K562 (cell line): ENCODE results near the gene ATP6V1F. TPM values are rescaled to one million over a fixed set of nuclear protein-coding genes. Genes with fewer than 3 reads are reported as not detected.

Source experiments
- ATAC-seq: fragments of 200-7000 bp; cut with Tn5 transposase; 3 replicates; pipeline ENCODE4 v1.9.1; 2020; ENCODE audit warnings: moderate library complexity
- BruUV-seq: library from RNA; stranded (reverse); fragments of 400-500 nt; replicated peaks from 2 replicates; lab custom pipeline; 2021; lab: Mats Ljungman, UMichigan
- CTCF ChIA-PET: fragments of 300-600 bp; formaldehyde crosslinking; extraction: SDS; loops from one replicate; lab custom pipeline; 2021; ENCODE audit warnings: low intra/inter-chr PET ratio; lab: Yijun Ruan, JAX
- POLR2A ChIA-PET: fragments of 300-600, 350-650 bp; sonication (Branson Sonifier 250); formaldehyde crosslinking; extraction: SDS; loops from one replicate; lab custom pipeline; 2021; ENCODE audit warnings: antibody characterized with exemption, inconsistent platforms; lab: Yijun Ruan, JAX
- DNase-seq, 4 experiments: peaks; one replicate each; pipeline versions ENCODE4 v3.0.0 to v3.0.0-alpha.2; 2011 to 2018; ENCODE audit warnings: low spot score in 3 of 4, mixed read lengths in 3 of 4; ENCODE audit errors: extremely low read depth in 1 of 4
- FAIRE-seq: peaks from 2 replicates; lab custom pipeline; 2011; peaks lifted over from hg19 to GRCh38; lab: Jason Lieb, UNC
- H2AFZ ChIP-seq: 2 replicates; pipeline ENCODE4 v1.6.0; 2011; ENCODE audit warnings: low read depth, low read length, control low read depth, inconsistent platforms
- H3K27ac ChIP-seq: fragments of 200-600 bp; 3 replicates; pipeline ENCODE4 v1.8.0; 2011; ENCODE audit warnings: low read depth, mild to moderate bottlenecking, control low read depth, inconsistent platforms, low read length, moderate library complexity, mixed read lengths; ENCODE audit errors: extremely low read depth
- H3K27me3 ChIP-seq, 2 experiments: fragments of 300-600 bp in 1 of 2; 2 replicates in 1 of 2; 3 replicates in 1 of 2; pipeline versions ENCODE4 v1.6.0 to v1.8.0; 2011; ENCODE audit warnings: inconsistent platforms in 2 of 2, low read length in 2 of 2, mild to moderate bottlenecking in 1 of 2, mixed read lengths in 1 of 2, moderate library complexity in 1 of 2; ENCODE audit not compliant: control insufficient read depth in 2 of 2, insufficient read depth in 2 of 2
- H3K36me3 ChIP-seq: fragments of 300-600 bp; 3 replicates; pipeline ENCODE4 v1.8.0; 2011; ENCODE audit warnings: mild to moderate bottlenecking, low read length, inconsistent platforms; ENCODE audit not compliant: control insufficient read depth, insufficient read depth
- H3K4me1 ChIP-seq, 2 experiments: fragments of 200-600 bp in 1 of 2; replicated peaks in 1 of 2; 2 replicates in 1 of 2; 3 replicates in 1 of 2; pipeline versions ENCODE4 v1.5.1 to v1.8.0; 2011; ENCODE audit warnings: inconsistent platforms in 2 of 2, low read length in 2 of 2, mild to moderate bottlenecking in 1 of 2, mixed read lengths in 1 of 2, moderate library complexity in 1 of 2; ENCODE audit not compliant: control insufficient read depth in 2 of 2, insufficient read depth in 2 of 2
- H3K4me2 ChIP-seq: 2 replicates; pipeline ENCODE4 v1.6.1; 2011; ENCODE audit warnings: low read length, control low read depth, inconsistent platforms, mixed read lengths; ENCODE audit not compliant: insufficient read depth
- H3K4me3 ChIP-seq: fragments of 200-600 bp; sonication (generic), shearing (Covaris generic); 2 replicates; pipeline ENCODE4 v1.5.1; 2016; ENCODE audit warnings: control low read depth, inconsistent platforms
- H3K79me2 ChIP-seq: fragments of 200-600 bp; 3 replicates; pipeline ENCODE4 v1.8.0; 2011; ENCODE audit warnings: low read length, inconsistent platforms; ENCODE audit not compliant: control insufficient read depth, insufficient read depth
- H3K9ac ChIP-seq, 2 experiments: 2 replicates each; pipeline versions ENCODE4 v1.6.0 to v1.6.1; 2011; ENCODE audit warnings: low read depth in 2 of 2, low read length in 2 of 2, control low read depth in 1 of 2, inconsistent platforms in 1 of 2, mild to moderate bottlenecking in 1 of 2, mixed read lengths in 1 of 2; ENCODE audit not compliant: insufficient read depth in 1 of 2
- H3K9me1 ChIP-seq: one replicate; pipeline ENCODE4 v1.6.0; 2011; ENCODE audit warnings: inconsistent platforms, mild to moderate bottlenecking, low read length, moderate library complexity; ENCODE audit not compliant: control insufficient read depth, insufficient read depth
- H3K9me3 ChIP-seq: replicated peaks from 2 replicates; pipeline ENCODE4 v1.5.1; 2011; ENCODE audit warnings: low read depth, low read length, inconsistent platforms; ENCODE audit not compliant: control insufficient read depth, insufficient read depth
- H4K20me1 ChIP-seq: replicated peaks from 2 replicates; pipeline ENCODE4 v1.6.1; 2011; ENCODE audit warnings: low read length, inconsistent platforms, mixed read lengths; ENCODE audit not compliant: control insufficient read depth, insufficient read depth
- MTA1 ChIP-seq: fragments of 450-650 bp; IDR thresholded peaks from 2 replicates; pipeline ENCODE4 v1.6.1; 2017; ENCODE audit warnings: borderline replicate concordance
- POLR2AphosphoS5 ChIP-seq: IDR thresholded peaks from 2 replicates; pipeline ENCODE4 v1.6.1; 2011; ENCODE audit warnings: mild to moderate bottlenecking, low read depth, low read length, moderate library complexity; ENCODE audit not compliant: control insufficient read depth, insufficient read depth
- RBFOX2 ChIP-seq: fragments of 200-400 bp; formaldehyde crosslinking; IDR thresholded peaks from 2 replicates; pipeline ENCODE4 v1.6.1; 2017; ENCODE audit warnings: low read depth, mild to moderate bottlenecking, low read length, moderate library complexity
- RFX5 ChIP-seq: IDR thresholded peaks from 2 replicates; pipeline ENCODE4 v1.6.1; 2011; ENCODE audit warnings: low read depth, mild to moderate bottlenecking, improper control_type of control experiment, low read length
- SMARCC2 ChIP-seq: fragments of 450-650 bp; IDR thresholded peaks from 2 replicates; pipeline ENCODE4 v1.6.1; 2017; ENCODE audit warnings: antibody characterized with exemption, moderate library complexity, mild to moderate bottlenecking, low read depth
- WGBS: fragments of 100-300 bp; shearing (Covaris generic); methylation state at CpG from one replicate; pipeline ENCODE4 v1.1.6; 2016; ENCODE audit warnings: low coverage, mixed read lengths; ENCODE audit not compliant: insufficient coverage; ENCODE audit errors: missing lambda C conversion rate; 5-methylcytosine and 5-hydroxymethylcytosine counted together
- in situ Hi-C: fragments of 300-500 bp; cut with MboI; formaldehyde crosslinking; loops from 4 replicates; pipeline ENCODE4 v1.15.0; 2018; ENCODE audit warnings: inconsistent platforms, mixed read lengths
- intact Hi-C: fragments of 100-400 bp; cut with micrococcal nuclease; formaldehyde crosslinking; loops from 2 replicates; pipeline ENCODE4 v1.14.2; 2022
- polyA plus RNA-seq, 8 experiments: library from polyadenylated mRNA; depleted of rRNA in 4 of 8; stranded (reverse) in 5 of 8; unstranded in 3 of 8; fragments of >200 nt; fragmentation: Nextera tagmentation in 2 of 8; fragmentation: Illumina TruSeq in 1 of 8; extraction: Ambion mirVana in 2 of 8; extraction: Trizol in 1 of 8; gene quantifications; 2 replicates each; pipeline versions ENCODE4 v1.2.1 to v1.2.3, GENCODE V29; 2011 to 2014; ENCODE audit warnings: inconsistent platforms in 1 of 8, missing spikeins in 1 of 8
- total RNA-seq, 7 experiments: library from RNA; depleted of rRNA in 6 of 7; stranded (reverse); fragments of >200 nt in 6 of 7; fragmentation: Illumina TruSeq in 2 of 7; extraction: Trizol in 2 of 7; gene quantifications; 2 replicates each; pipeline versions ENCODE4 v1.2.1 to v1.2.3, GENCODE V29; 2011 to 2021; ENCODE audit warnings: low replicate concordance in 1 of 7
- TF ChIP-seq, protein P1 (sequence below): sonication (generic); formaldehyde crosslinking; IDR thresholded peaks from 2 replicates; pipeline ENCODE4 v1.8.0; 2022; ENCODE audit warnings: missing genetic modification reagents, mild to moderate bottlenecking, moderate library complexity, borderline replicate concordance

ATP6V1F gene
- total and polyA plus RNA-seq, 9 of the 15 experiments (the other 6 are each of a cell fraction or from before 2014, with no cell fraction given), result 206 to 1,123 (median 542) TPM

DNA sequence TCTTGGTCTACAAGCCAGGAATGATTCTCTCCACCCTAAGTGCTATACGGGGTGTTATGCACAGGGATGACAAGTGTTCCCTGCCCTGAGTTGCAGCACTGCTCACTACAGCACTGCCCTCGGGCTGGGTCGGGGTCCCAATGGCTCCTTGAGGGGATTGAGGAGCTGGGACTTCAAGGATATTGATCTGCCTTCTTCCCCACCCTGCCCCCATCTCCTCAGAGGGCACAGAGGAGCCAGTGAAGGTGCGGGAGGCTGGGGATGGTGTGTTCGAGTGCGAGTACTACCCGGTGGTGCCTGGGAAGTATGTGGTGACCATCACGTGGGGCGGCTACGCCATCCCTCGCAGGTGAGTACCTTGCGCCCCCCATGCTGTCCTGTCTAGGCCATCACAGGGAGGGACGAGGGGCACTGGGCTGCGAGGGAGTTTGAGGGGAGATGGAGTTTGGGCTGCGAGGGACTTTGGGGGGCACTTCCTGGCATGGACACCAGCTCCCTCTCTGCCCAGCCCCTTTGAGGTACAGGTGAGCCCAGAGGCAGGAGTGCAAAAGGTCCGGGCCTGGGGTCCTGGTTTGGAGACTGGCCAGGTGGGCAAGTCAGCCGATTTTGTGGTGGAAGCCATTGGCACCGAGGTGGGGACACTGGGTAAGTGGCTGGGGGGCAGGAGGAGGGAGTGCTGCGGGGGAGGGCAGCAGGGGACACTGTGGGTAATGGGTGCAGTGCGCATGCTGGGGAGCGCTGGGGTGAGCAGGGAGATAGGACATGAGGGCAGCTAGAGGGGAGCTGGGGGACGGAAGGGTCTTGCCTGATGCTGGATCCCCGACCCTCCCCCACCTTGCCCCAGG lies 22.1 kb upstream of the ATP6V1F start:
- no peak for ATAC-seq
- in situ Hi-C loops, result no loop called here
- H3K9me1 ChIP-seq, result peaks cover 10% of the 10 kb centered on the region
- ChIA-PET POLR2A (interaction anchor here (0.5 to 4.0 kb wide), 7 partner anchors 8 to 145 kb away, joined by 3 to 31 read pairs (median 3); no protein-coding TSS in a partner anchor), CTCF (interaction anchor here (1.1 kb wide), 1 partner anchor 40 kb away, joined by 8 read pairs; no protein-coding TSS in a partner anchor)
- TSS peak; percentile 16 for BruUV-seq
- H3K27me3 ChIP-seq, result no peaks in the 10 kb centered on the region
- no peaks in the 10 kb centered on the region for H3K79me2 ChIP-seq
- H3K9me3 ChIP-seq, result no peaks in the 10 kb centered on the region
- TF ChIP-seq POLR2AphosphoS5 (peak; percentile 7; the same call in 1 of the 2 replicates), SMARCC2 (no peak), MTA1 (no peak), RBFOX2 (peak; percentile 67), RFX5 (no peak)
- TF ChIP-seq, protein P1, sequence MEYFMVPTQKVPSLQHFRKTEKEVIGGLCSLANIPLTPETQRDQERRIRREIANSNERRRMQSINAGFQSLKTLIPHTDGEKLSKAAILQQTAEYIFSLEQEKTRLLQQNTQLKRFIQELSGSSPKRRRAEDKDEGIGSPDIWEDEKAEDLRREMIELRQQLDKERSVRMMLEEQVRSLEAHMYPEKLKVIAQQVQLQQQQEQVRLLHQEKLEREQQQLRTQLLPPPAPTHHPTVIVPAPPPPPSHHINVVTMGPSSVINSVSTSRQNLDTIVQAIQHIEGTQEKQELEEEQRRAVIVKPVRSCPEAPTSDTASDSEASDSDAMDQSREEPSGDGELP (CRISPR knock-in tag), result 0 out of 2 replicates have a peak, but pooled peaks have one; percentile 7
- no peak overlapping the region for H3K27ac ChIP-seq
- no peak overlapping the region for H3K4me2 ChIP-seq
- peaks cover 100% of the 10 kb centered on the region; the same call in 2 of the 3 replicates for H3K36me3 ChIP-seq
- DNase-seq, result no peak
- intact Hi-C loops, result no loop called here
- WGBS, result 93% methylated on average over 18 of the region's 23 CpGs
- H3K9ac ChIP-seq, result peak overlapping the region in 1 of 2 experiments; percentile 8; a peak in 1 of 4 replicates
- no peak for FAIRE-seq
- H3K4me1 ChIP-seq, result peaks cover 0 to 56% of the 10 kb centered on the region in 2 experiments; a peak in 2 of 5 replicates
- H2AFZ ChIP-seq, result no peak overlapping the region
- peaks cover 25% of the 10 kb centered on the region for H4K20me1 ChIP-seq
- no peak overlapping the region for H3K4me3 ChIP-seq
